ENCODE measurements around the gene EIPR1. TPM values are rescaled to one million over a fixed set of nuclear protein-coding genes. Genes with fewer than 3 reads are reported as not detected.

EIPR1 gene
- total and polyA plus RNA-seq, 2 of the 13 experiments (the other 11 are each of a cell fraction or from before 2014, with no cell fraction given) = 70.0 to 96.3 TPM

GRCh38 chr2:3426615-3427014, 49.0 kb upstream of the EIPR1 start:
- in situ Hi-C loops (cut with HindIII; ENCODE audit: extremely low pct_ligation_motif_present, low pct_unique_long_range_greater_than_20kb) (no loop called here), intact Hi-C loops (cut with micrococcal nuclease; ENCODE audit: unreplicated experiment) (no loop called here)
- 95% methylated on average over 14 of the region's 14 CpGs for WGBS (ENCODE audit: low lambda C conversion rate)
- no peaks in the 10 kb centered on the region for H4K20me1 ChIP-seq (ENCODE audit: insufficient read depth, low read length)
- no peak for DNase-seq (ENCODE audit: low spot score)
- no TSS peak for BruUV-seq (replicated peaks)
- no peak for ATAC-seq
- H3K4me2 ChIP-seq (ENCODE audit: low read depth, low read length) = no peak overlapping the region
- no peak overlapping the region for H3K4me3 ChIP-seq (replicated peaks in 1 of 3; ENCODE audit: insufficient read depth in 1 of 3, low read depth in 2 of 3, low read length in 3 of 3)
- no peaks in the 10 kb centered on the region for H3K79me2 ChIP-seq (ENCODE audit: insufficient read depth, low read length)
- POLR2A ChIA-PET = no interaction called here
- H2AFZ ChIP-seq (ENCODE audit: low read length) = no peak overlapping the region
- CTCF ChIA-PET (ENCODE audit: low intra/inter-chr PET ratio, low total read pairs) = no interaction called here
- H3K36me3 ChIP-seq (replicated peaks in 1 of 2; ENCODE audit: control insufficient read depth in 1 of 2, insufficient read depth in 2 of 2, low read length in 2 of 2) = peaks cover 40 to 74% of the 10 kb centered on the region in 2 experiments
- H3K9me3 ChIP-seq (ENCODE audit: low read length) = no peaks in the 10 kb centered on the region
- TF ChIP-seq IKZF4 (CRISPR knock-in tag; IDR thresholded peaks at IDR 0.05; ENCODE audit: borderline replicate concordance, low read depth, not compliant biosample characterization) (no peak), ZNF20 (CRISPR knock-in tag; IDR thresholded peaks at IDR 0.05) (no peak)
- H3K9ac ChIP-seq (ENCODE audit: insufficient read depth, low read depth, low read length) = no peak overlapping the region
- FAIRE-seq = no peak
- peaks cover 16% of the 10 kb centered on the region for H3K4me1 ChIP-seq (ENCODE audit: insufficient read depth, low read length)
- H3K27ac ChIP-seq (ENCODE audit: extremely low read length, insufficient read depth, low read length) = no peak overlapping the region
- no peaks in the 10 kb centered on the region for H3K27me3 ChIP-seq (ENCODE audit: control insufficient read depth in 1 of 2, insufficient read depth in 2 of 2, low read length in 2 of 2)

- Histone ChIP-seq H3K9ac (ENCODE audit: insufficient read depth, low read depth, low read length) (no peak overlapping the region), H4K20me1 (ENCODE audit: insufficient read depth, low read length) (no peaks in the 10 kb centered on the region), H2AFZ (ENCODE audit: low read length) (no peak overlapping the region), H3K27me3 (ENCODE audit: control insufficient read depth in 1 of 2, insufficient read depth in 2 of 2, low read length in 2 of 2) (no peaks in the 10 kb centered on the region), H3K36me3 (replicated peaks in 1 of 2; ENCODE audit: control insufficient read depth in 1 of 2, insufficient read depth in 2 of 2, low read length in 2 of 2) (peaks cover 39 to 80% of the 10 kb centered on the region in 2 experiments), H3K4me3 (replicated peaks in 1 of 3; ENCODE audit: insufficient read depth in 1 of 3, low read depth in 2 of 3, low read length in 3 of 3) (no peak overlapping the region), H3K9me3 (ENCODE audit: low read length) (no peaks in the 10 kb centered on the region), H3K27ac (ENCODE audit: extremely low read length, insufficient read depth, low read length) (no peak overlapping the region), H3K4me2 (ENCODE audit: low read depth, low read length) (no peak overlapping the region), H3K79me2 (ENCODE audit: insufficient read depth, low read length) (no peaks in the 10 kb centered on the region), H3K4me1 (ENCODE audit: insufficient read depth, low read length) (peaks cover 16% of the 10 kb centered on the region)
- DNase-seq (ENCODE audit: low spot score) (no peak), ATAC-seq (no peak; the same call in 2 of the 3 replicates), FAIRE-seq (no peak)
- WGBS (ENCODE audit: low lambda C conversion rate) = 92% methylated on average over 9 of the region's 9 CpGs
- no TSS peak for BruUV-seq (replicated peaks)
- in situ Hi-C loops (cut with HindIII; ENCODE audit: extremely low pct_ligation_motif_present, low pct_unique_long_range_greater_than_20kb) (no loop called here), intact Hi-C loops (cut with micrococcal nuclease; ENCODE audit: unreplicated experiment) (loop anchor here (1.0 kb wide), 3 partner anchors 38 to 227 kb away; no protein-coding TSS in a partner anchor)
- POLR2A ChIA-PET = interaction anchor here (1.1 to 2.6 kb wide), 6 partner anchors 44 to 134 kb away, joined by 6 to 16 read pairs (median 6); partner anchors contain the start of genes EIPR1, RNASEH1 and TRAPPC12
- CTCF ChIA-PET (ENCODE audit: low intra/inter-chr PET ratio, low total read pairs) = interaction anchor here (0.7 to 2.0 kb wide), 3 partner anchors 38 to 227 kb away, joined by 3 to 9 read pairs (median 8); no protein-coding TSS in a partner anchor
- TF ChIP-seq AHDC1 (CRISPR knock-in tag; IDR thresholded peaks at IDR 0.05; ENCODE audit: borderline replicate concordance) (peak; percentile 9; the same call in 1 of the 2 replicates), RBFOX2 (IDR thresholded peaks at IDR 0.05; ENCODE audit: low read depth, low read length) (no peak), THAP7 (CRISPR knock-in tag; IDR thresholded peaks at IDR 0.05) (0 out of 2 replicates have a peak, but pooled peaks have one; percentile 21), HDAC1 (CRISPR knock-in tag; IDR thresholded peaks at IDR 0.05) (0 out of 2 replicates have a peak, but pooled peaks have one; percentile 1), ZNF782 (CRISPR knock-in tag; IDR thresholded peaks at IDR 0.05; ENCODE audit: borderline replicate concordance) (no peak), ZNF501 (CRISPR knock-in tag; IDR thresholded peaks at IDR 0.05) (peak; percentile 60; the same call in 1 of the 2 replicates), SOX6 (IDR thresholded peaks at IDR 0.05) (no peak), SOX6 (CRISPR knock-in tag; IDR thresholded peaks at IDR 0.05) (peak; percentile 0; the same call in 1 of the 2 replicates), MYNN (CRISPR knock-in tag; IDR thresholded peaks at IDR 0.05; ENCODE audit: low read depth) (peak; percentile 17; the same call in 1 of the 2 replicates)
Measured at GRCh38 chr2:3424171-3424795, 46.7 kb upstream of the EIPR1 start.

Measured in HepG2 (cell line).